Measurements from ENCODE around the gene SSTR3.

DNA sequence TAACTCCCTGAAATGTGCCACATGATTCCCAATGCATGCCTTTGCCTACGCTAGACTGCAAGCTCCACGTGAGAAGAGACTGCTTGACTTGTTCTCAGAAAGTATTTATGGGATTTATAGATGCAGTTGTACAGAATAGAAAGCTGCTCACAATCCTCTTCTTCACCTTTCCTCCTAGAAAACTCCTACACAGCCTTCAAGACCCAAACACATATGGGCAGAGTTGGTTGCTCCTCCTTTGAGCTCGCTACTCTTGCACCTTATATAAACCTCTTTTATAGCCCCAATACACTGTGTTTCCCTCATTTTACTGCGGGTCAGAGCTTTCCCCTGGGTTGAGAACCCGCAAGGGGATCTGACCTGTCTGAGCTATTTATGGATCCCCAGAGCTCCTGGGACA, 40.6 kb downstream of the SSTR3 start:
- TF ChIP-seq YY1 (IDR thresholded peaks at IDR 0.05) (no peak), FOXA1 (IDR thresholded peaks at IDR 0.05) (no peak)
- TF ChIP-seq, protein P1, sequence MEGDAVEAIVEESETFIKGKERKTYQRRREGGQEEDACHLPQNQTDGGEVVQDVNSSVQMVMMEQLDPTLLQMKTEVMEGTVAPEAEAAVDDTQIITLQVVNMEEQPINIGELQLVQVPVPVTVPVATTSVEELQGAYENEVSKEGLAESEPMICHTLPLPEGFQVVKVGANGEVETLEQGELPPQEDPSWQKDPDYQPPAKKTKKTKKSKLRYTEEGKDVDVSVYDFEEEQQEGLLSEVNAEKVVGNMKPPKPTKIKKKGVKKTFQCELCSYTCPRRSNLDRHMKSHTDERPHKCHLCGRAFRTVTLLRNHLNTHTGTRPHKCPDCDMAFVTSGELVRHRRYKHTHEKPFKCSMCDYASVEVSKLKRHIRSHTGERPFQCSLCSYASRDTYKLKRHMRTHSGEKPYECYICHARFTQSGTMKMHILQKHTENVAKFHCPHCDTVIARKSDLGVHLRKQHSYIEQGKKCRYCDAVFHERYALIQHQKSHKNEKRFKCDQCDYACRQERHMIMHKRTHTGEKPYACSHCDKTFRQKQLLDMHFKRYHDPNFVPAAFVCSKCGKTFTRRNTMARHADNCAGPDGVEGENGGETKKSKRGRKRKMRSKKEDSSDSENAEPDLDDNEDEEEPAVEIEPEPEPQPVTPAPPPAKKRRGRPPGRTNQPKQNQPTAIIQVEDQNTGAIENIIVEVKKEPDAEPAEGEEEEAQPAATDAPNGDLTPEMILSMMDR (IDR thresholded peaks at IDR 0.05; ENCODE audit: low read depth, low read length, missing input control): no peak

Data from liver (tissue), 2 donors.